TTC549 (cell line): ENCODE results near the gene FGF3.

Source experiments
- FAIRE-seq: peaks from 2 replicates; lab custom pipeline; 2012; peaks lifted over from hg19 to GRCh38; lab: Jason Lieb, UNC

Gene FGF3

GRCh38 chr11:69823641-69824265, 4.5 kb upstream of the FGF3 start:
- FAIRE-seq = no peak

- FAIRE-seq = no peak
Observed at GRCh38 chr11:69822676-69823494, 3.7 kb upstream of the FGF3 start.

GRCh38 chr11:69821511-69822040, 2.4 kb upstream of the FGF3 start:
- no peak for FAIRE-seq

GRCh38 chr11:69820441-69820840, 1.2 kb upstream of the FGF3 start:
- FAIRE-seq = no peak

- no peak for FAIRE-seq
Observed at GRCh38 chr11:69819541-69820070, 390 bp upstream of the FGF3 start.

DNA sequence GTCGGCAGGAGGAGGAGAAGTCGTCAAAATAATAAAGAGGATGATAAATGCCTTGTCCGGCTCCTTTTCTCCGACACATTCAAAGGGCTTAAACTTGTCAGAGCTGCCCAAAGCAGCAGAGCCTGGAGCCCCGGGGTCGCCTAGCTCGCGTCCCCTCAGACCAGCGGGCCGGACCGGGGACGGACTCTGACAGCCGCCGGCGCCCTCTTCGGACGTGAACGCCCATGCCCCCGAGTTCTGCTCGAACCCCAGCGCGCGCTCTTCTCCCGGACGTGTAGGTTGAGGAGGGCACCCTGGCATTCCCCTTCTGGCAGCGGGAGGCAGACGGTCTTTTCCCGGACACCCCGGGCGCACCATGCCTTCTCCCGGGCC, 999 bp downstream of the FGF3 start:
- no peak for FAIRE-seq

- no peak for FAIRE-seq
Observed at GRCh38 chr11:69817265-69818230, 1.7 kb downstream of the FGF3 start.

DNA sequence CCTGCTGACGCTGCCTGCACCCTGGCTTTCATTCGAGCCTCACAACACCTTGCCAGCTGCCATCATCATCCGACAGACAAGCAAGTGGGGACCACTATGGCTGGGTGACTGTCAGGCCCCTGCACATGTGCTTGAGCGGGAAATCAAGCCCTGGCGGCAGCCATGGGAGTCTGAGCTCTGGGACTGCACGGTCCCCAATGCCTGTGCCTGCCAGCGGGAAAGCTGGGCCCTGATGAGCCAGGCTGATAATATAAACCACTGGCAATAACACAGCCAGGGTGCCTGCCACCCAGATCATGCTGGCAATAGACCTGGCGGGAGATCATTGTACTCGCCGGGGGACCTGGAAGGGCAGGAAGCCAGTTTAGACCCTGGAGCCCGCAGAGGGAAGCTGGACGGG, 2.5 kb downstream of the FGF3 start:
- FAIRE-seq = no peak

GRCh38 chr11:69815973-69816372, 3.2 kb downstream of the FGF3 start:
- no peak for FAIRE-seq

GRCh38 chr11:69814902-69815301, 4.3 kb downstream of the FGF3 start:
- FAIRE-seq = no peak

DNA sequence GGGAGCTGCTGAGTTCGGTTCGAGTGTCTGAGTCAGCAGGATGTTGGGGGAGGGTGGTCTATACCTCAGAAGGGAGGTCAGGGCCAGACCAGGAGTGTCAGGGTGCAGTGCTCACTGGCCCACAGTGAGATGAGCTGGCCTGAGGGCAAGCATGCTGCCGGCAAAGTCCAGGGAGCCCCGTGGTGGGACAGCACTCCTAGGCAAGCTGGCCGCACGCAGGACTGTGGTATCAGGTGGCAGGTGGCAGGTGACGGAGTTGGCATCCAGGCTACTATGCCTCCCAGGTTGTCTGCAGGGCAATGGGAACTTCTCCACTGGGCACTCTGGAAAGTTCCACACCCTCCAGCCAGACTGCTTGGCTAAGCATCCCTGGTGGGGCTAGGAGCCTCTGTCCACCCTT, 4.8 kb downstream of the FGF3 start:
- FAIRE-seq = no peak

DNA sequence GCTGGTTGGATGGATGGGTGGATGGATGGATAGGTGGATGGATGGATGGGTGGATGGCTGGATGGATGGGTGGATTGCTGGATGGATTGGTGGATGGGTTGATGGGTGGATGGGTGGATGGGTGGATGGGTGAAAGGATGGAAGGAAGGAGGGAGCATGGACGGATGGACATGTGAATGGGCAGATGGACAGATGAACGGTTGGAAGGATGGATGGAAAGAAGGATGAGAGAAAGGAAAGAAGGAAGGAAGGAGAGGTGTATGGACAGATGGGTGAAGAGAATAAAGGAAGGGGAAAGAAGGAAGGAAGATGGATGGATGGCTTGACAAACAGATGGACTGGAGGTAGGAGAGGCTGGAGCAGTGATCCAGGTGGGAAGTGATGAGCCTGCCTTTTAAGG, 5.4 kb downstream of the FGF3 start:
- no peak for FAIRE-seq

GRCh38 chr11:69812946-69813345, 6.3 kb downstream of the FGF3 start:
- no peak for FAIRE-seq

GRCh38 chr11:69812256-69812655, 7.0 kb downstream of the FGF3 start:
- no peak for FAIRE-seq

DNA sequence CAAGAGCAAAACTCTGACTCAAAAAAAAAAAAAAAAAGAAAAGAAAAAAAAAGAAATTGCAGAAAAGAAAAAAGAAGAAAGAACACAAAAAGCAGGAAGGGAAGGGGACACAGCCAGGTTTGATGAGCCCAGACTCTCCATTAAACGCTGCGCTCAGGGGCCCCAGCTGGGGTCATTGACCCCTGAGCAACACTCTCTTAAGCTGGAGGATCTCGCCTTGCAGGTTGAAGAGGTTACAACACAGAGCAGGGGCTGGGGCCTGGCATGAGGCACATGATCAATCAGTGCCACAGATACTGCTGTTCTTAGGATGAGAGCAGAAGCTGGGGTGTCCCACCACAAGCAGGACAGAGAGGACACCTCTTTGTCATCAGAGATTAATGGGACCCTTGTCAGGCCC, 7.8 kb downstream of the FGF3 start:
- FAIRE-seq = no peak

GRCh38 chr11:69810289-69811118, 8.7 kb downstream of the FGF3 start:
- no peak for FAIRE-seq

GRCh38 chr11:69808667-69809086, 10.5 kb downstream of the FGF3 start:
- FAIRE-seq = no peak

- FAIRE-seq = no peak
Observed at GRCh38 chr11:69807106-69807815, 12.0 kb downstream of the FGF3 start.

GRCh38 chr11:69804769-69805508, 14.3 kb downstream of the FGF3 start:
- no peak for FAIRE-seq

GRCh38 chr11:69803604-69804218, 15.5 kb downstream of the FGF3 start:
- FAIRE-seq = no peak
